GM06990 (cell line): ENCODE results near the gene PIP5K1B.

ENCODE experiments used
- DNase-seq: peaks from one replicate; pipeline ENCODE4 v3.0.0-alpha.2; 2011; ENCODE audit not compliant: insufficient read length; ENCODE audit errors: extremely low read depth
- H3K27me3 ChIP-seq: replicated peaks from 2 replicates; pipeline ENCODE4 v1.6.0; 2011; ENCODE audit warnings: low read length; ENCODE audit not compliant: control insufficient read depth, insufficient read depth
- H3K36me3 ChIP-seq: 2 replicates; pipeline ENCODE4 v1.5.1; 2011; ENCODE audit warnings: low read length; ENCODE audit not compliant: control insufficient read depth, insufficient read depth
- H3K4me3 ChIP-seq: replicated peaks from 2 replicates; pipeline ENCODE4 v1.5.1; 2011; ENCODE audit warnings: low read depth, mild to moderate bottlenecking, control low read depth, low read length
- TF ChIP-seq, protein P1 (sequence below): IDR thresholded peaks from 2 replicates; pipeline ENCODE4 v1.5.1; 2011; ENCODE audit warnings: low read length, control low read depth, mild to moderate bottlenecking, inconsistent platforms; ENCODE audit not compliant: insufficient read depth, poor library complexity, severe bottlenecking

The PIP5K1B gene

DNA sequence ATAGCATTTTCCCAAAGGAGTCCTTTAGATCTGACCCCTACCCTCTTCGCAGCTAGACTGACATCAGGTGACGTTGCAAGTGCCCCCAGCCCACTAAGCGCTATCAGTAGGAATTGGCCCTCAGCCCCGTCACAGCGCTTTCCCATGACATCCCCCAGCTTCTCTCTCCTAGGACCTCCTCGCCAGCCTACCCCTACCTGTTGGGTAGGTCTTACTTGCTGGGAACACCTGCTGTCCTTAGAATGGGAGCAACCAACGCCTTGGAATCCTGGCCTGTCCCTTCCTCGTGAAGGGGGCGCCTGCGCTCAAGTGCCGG, 584 bp upstream of the PIP5K1B start:
- H3K36me3 ChIP-seq = no peaks in the 10 kb centered on the region
- TF ChIP-seq, protein P1, sequence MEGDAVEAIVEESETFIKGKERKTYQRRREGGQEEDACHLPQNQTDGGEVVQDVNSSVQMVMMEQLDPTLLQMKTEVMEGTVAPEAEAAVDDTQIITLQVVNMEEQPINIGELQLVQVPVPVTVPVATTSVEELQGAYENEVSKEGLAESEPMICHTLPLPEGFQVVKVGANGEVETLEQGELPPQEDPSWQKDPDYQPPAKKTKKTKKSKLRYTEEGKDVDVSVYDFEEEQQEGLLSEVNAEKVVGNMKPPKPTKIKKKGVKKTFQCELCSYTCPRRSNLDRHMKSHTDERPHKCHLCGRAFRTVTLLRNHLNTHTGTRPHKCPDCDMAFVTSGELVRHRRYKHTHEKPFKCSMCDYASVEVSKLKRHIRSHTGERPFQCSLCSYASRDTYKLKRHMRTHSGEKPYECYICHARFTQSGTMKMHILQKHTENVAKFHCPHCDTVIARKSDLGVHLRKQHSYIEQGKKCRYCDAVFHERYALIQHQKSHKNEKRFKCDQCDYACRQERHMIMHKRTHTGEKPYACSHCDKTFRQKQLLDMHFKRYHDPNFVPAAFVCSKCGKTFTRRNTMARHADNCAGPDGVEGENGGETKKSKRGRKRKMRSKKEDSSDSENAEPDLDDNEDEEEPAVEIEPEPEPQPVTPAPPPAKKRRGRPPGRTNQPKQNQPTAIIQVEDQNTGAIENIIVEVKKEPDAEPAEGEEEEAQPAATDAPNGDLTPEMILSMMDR = no peak
- no peak for DNase-seq
- H3K4me3 ChIP-seq = peak overlapping the region; percentile 96
- H3K27me3 ChIP-seq = no peaks in the 10 kb centered on the region

DNA sequence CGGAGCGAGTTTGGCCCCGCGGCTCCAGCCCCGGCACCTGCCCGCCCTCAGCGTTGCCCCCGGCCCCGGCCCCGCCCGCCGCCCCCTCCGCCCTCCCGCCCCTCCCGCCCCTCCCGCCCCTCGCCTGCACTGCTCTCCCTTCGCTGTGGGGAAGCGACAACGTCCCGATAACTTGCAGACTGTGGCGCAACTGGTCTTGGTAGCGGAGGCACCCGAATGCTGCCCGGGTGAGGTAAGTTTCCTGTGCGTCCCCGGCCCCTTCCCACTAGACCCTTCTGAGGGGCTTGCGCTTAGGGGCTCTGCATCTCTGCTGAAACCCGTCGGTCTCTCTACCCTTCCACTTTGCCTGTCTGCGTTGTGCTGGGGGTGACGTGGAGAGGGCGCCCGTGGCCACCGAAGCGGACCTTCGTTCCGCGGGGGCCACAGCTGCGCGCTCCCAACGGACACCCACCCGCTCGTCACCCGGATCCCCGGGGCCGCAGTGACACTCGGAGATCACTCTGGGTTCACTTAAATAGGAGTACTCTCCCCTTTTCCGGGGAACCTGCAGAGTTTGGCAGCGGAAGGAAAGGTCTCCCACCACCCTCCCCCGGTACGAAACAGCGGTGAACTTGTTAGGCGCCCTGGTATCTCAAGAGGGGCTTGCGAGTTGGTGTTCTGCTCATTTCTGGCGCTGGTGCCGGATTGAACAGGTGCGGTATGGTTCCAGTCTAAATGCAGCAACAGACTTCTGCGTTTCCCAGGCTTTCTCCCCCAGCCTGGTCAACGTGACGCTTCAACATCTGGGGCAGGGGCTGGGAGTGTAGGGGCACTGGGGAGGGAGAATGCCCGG, 707 bp downstream of the PIP5K1B start:
- TF ChIP-seq, protein P1 = peak; percentile 29
- Histone ChIP-seq H3K4me3 (peak overlapping the region; percentile 96), H3K27me3 (no peaks in the 10 kb centered on the region), H3K36me3 (peaks cover 2% of the 10 kb centered on the region)
- DNase-seq = peak; percentile 69

DNA sequence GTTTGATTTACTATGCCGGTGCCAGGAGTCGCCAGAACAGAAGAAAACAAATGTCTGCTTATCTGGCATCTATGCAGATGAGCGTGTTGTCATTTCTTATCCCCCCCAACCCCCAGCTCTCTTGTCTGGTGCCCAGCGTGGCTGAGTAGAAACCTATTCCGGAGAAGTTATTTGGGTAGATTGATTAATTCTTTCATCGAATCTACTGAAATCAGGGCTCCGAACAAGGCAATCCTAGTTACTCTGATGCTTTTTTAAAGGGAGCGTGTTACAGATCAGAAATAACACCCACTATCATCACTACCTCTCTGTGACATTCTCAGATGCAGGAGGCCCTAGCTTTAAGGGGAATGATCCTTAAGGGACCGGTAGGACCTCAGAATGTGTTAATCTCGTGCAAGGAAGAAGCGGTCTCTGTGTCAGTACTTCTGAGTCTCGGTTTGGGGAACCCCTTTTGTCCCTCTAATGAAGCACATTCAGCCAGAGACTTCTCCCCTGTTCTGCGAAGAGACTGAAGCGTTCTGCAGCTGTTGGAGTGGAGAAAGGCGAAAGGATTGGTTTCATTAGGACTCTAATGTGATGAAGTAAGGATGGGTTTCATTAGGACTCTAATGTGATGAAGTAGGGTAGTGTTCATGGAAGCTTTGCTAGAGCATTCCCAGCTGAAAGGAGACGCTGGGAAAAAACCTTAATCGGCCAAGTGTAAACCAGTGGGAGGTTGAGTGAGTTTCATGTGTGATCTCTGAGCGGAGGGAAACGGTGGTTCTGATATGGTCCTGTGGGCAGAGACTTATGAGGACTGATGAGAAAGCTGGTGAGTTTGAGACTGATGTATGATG, 1.5 kb downstream of the PIP5K1B start:
- Histone ChIP-seq H3K27me3 (no peaks in the 10 kb centered on the region), H3K4me3 (peak overlapping the region; percentile 96), H3K36me3 (peaks cover 2% of the 10 kb centered on the region)
- peak; percentile 30 for DNase-seq
- TF ChIP-seq, protein P1 = no peak

DNA sequence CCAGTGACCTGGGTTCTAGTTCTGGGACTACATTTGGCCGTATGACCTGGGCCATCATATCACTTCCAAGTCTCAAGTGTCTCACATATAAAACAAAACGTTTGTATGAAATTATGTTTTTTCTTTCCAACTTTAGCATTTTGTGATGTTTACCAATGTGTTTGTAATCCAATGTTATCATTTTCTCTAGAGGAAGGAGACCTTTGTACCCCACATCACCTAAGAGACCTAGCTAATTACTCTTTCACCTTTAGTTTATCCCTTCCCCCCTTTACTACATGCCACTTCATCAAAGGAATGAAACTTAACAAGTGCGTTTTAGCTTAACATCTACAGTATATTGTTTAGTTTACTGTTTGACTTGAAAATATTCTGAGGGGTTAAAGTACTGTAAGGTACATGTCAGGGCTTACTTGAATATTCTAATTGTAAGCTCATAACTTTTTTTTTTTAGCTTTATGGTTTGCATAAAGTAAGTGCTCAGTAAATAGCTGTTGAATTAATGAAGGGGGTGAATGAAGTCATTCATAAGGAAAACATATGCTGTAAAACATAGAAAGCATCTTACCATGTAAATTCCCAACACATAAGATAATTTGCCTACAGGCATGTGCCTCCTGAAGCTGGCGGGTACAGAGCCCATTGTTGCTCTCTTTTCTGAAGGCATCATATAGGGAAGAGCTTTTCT, 2.9 kb downstream of the PIP5K1B start:
- TF ChIP-seq, protein P1 = no peak
- Histone ChIP-seq H3K36me3 (peaks cover 2% of the 10 kb centered on the region), H3K4me3 (peak overlapping the region; percentile 96), H3K27me3 (no peaks in the 10 kb centered on the region)
- no peak for DNase-seq

DNA sequence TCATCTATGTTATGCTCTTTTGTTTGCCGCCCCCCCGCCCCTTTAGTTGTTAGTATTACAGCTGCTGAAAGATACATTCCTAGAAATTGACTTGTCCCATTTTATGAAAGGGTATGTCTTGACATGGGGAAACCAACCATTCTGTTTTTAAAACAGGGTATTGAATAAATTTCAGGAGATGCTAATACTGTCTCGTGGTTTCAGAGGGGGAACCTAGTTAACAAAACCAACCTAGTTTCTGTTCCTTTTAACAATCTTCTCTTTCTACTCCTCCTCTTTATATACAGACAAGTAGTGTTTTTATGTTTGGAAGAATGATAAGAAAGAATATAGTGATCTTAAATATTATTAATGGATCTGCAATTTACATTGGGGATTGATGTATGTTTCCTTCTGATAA, 3.5 kb downstream of the PIP5K1B start:
- TF ChIP-seq, protein P1 = no peak
- Histone ChIP-seq H3K27me3 (no peaks in the 10 kb centered on the region), H3K4me3 (peak overlapping the region; percentile 96), H3K36me3 (peaks cover 2% of the 10 kb centered on the region)
- DNase-seq = no peak
